CD4-positive, alpha-beta T cell (primary cell): ENCODE data around the gene STIM1. TPM values are rescaled to one million over a fixed set of nuclear protein-coding genes. Genes with fewer than 3 reads are reported as not detected.

Experiments
- ATAC-seq: fragments of 200-7000 bp; cut with Tn5 transposase; one replicate; pipeline ENCODE4 v1.10.0; 2022; ENCODE audit warnings: mild to moderate bottlenecking; ENCODE audit not compliant: poor library complexity
- CTCF ChIA-PET: fragments of 350-600 bp; sonication (Branson Sonifier 250); formaldehyde crosslinking; loops from one replicate; lab custom pipeline; 2021; ENCODE audit warnings: antibody characterized with exemption, inconsistent platforms; lab: Charles Lee
- POLR2A ChIA-PET: fragments of 350-600 bp; sonication (Branson Sonifier 250); formaldehyde crosslinking; loops from one replicate; lab custom pipeline; 2021; ENCODE audit warnings: antibody characterized with exemption, inconsistent platforms; lab: Charles Lee
- DNase-seq, 14 experiments: peaks; one replicate each; pipeline ENCODE4 v3.0.0-alpha.2; 2013 to 2020; ENCODE audit warnings: mixed read lengths in 2 of 14
- H3K27ac ChIP-seq, 2 donors: one replicate each; pipeline versions ENCODE4 v1.5.1 to v1.7.0; 2013; ENCODE audit warnings: low read length in 2 of 2, low read depth in 1 of 2, mild to moderate bottlenecking in 1 of 2
- H3K27me3 ChIP-seq, 2 experiments: 1 replicate in 1 of 2; 2 replicates in 1 of 2; pipeline versions ENCODE4 v1.6.1 to v1.7.0; 2013; ENCODE audit warnings: low read length in 2 of 2, control low read depth in 1 of 2, mild to moderate bottlenecking in 1 of 2, moderate library complexity in 1 of 2; ENCODE audit not compliant: insufficient read depth in 2 of 2, control insufficient read depth in 1 of 2
- H3K36me3 ChIP-seq: one replicate; pipeline ENCODE4 v1.6.1; 2013; ENCODE audit warnings: low read length, control low read depth; ENCODE audit not compliant: insufficient read depth
- H3K4me1 ChIP-seq: one replicate; pipeline ENCODE4 v1.6.1; 2013; ENCODE audit warnings: low read length, control low read depth; ENCODE audit not compliant: insufficient read depth
- H3K4me3 ChIP-seq: one replicate; pipeline ENCODE4 v1.5.1; 2013; ENCODE audit warnings: mild to moderate bottlenecking, low read length, moderate library complexity
- H3K9me3 ChIP-seq, 2 experiments: 1 replicate in 1 of 2; 2 replicates in 1 of 2; pipeline versions ENCODE4 v1.6.1 to v1.7.0; 2013; ENCODE audit warnings: low read length in 2 of 2, mild to moderate bottlenecking in 2 of 2, control low read depth in 1 of 2, moderate library complexity in 1 of 2; ENCODE audit not compliant: control insufficient read depth in 1 of 2, insufficient read depth in 1 of 2
- H3K27ac Mint-ChIP-seq: one replicate; pipeline ENCODE4 v1.8.0; 2020; ENCODE audit warnings: mixed read lengths
- H3K27me3 Mint-ChIP-seq: one replicate; pipeline ENCODE4 v1.8.0; 2021; ENCODE audit warnings: mixed read lengths
- H3K36me3 Mint-ChIP-seq: one replicate; pipeline ENCODE4 v1.8.0; 2021; ENCODE audit warnings: low read depth, mixed read lengths
- H3K4me1 Mint-ChIP-seq: one replicate; pipeline ENCODE4 v1.8.0; 2021; ENCODE audit warnings: low read depth, mixed read lengths
- H3K4me3 Mint-ChIP-seq: one replicate; pipeline ENCODE4 v1.8.0; 2020; ENCODE audit warnings: mild to moderate bottlenecking, mixed read lengths
- H3K9me3 Mint-ChIP-seq: one replicate; pipeline ENCODE4 v1.8.0; 2020; ENCODE audit warnings: mixed read lengths
- intact Hi-C, 2 experiments: fragments of 100-400 bp; cut with DNase I in 1 of 2; cut with micrococcal nuclease in 1 of 2; formaldehyde crosslinking; loops; one replicate each; pipeline versions ENCODE4 v1.15.1 to v1.9.0; 2023 to 2025; cut with DNase I, micrococcal nuclease
- total RNA-seq, 174 experiments: library from RNA in 2 of 174; stranded (reverse) in 2 of 174; gene quantifications; one replicate each; pipeline ENCODE4 v1.2.3 and lab custom pipeline; 2021 to 2026
- TF ChIP-seq, protein P1 (sequence below): fragments of 200-600 bp; IDR thresholded peaks from one replicate; pipeline ENCODE4 v1.8.0; 2022; ENCODE audit warnings: antibody characterized with exemption, mild to moderate bottlenecking

The STIM1 gene
- total RNA-seq, 2 experiments from 2014 or later: 89.0 to 94.9 TPM

DNA sequence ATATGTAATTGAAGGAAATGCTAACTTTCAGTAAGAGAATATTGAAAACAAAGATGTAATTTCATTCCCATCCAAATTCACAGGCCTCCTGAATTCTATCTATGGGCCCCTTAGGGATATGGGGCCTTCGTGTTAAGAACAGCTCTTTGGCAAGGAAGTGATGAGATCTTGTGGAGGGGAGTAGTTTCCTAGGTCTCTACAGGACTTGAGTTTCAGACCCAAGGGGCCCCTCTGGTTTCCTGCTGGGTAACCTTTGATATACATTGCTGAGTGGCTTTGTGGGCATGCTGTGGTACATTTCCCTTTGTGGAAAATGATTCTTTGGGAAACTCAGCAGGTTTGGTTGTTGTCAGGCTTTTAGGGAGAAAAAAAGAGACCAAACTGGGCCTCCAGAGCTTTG, 6.2 kb downstream of the STIM1 start:
- TF ChIP-seq, protein P1, sequence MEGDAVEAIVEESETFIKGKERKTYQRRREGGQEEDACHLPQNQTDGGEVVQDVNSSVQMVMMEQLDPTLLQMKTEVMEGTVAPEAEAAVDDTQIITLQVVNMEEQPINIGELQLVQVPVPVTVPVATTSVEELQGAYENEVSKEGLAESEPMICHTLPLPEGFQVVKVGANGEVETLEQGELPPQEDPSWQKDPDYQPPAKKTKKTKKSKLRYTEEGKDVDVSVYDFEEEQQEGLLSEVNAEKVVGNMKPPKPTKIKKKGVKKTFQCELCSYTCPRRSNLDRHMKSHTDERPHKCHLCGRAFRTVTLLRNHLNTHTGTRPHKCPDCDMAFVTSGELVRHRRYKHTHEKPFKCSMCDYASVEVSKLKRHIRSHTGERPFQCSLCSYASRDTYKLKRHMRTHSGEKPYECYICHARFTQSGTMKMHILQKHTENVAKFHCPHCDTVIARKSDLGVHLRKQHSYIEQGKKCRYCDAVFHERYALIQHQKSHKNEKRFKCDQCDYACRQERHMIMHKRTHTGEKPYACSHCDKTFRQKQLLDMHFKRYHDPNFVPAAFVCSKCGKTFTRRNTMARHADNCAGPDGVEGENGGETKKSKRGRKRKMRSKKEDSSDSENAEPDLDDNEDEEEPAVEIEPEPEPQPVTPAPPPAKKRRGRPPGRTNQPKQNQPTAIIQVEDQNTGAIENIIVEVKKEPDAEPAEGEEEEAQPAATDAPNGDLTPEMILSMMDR: no peak
- Mint-ChIP-seq H3K36me3 (peaks cover 7% of the 10 kb centered on the region), H3K27me3 (no peaks in the 10 kb centered on the region), H3K27ac (peak overlapping the region; percentile 99), H3K9me3 (no peaks in the 10 kb centered on the region), H3K4me1 (peaks cover 90% of the 10 kb centered on the region), H3K4me3 (peak overlapping the region; percentile 82)
- CTCF ChIA-PET: interaction anchor here (1.4 to 4.7 kb wide), 3 partner anchors 12 to 206 kb away, joined by 3 to 21 read pairs (median 3); no protein-coding TSS in a partner anchor
- no peaks in the 10 kb centered on the region for H3K27me3 ChIP-seq
- H3K9me3 ChIP-seq: no peaks in the 10 kb centered on the region
- POLR2A ChIA-PET: interaction anchor here (0.6 to 2.0 kb wide), 5 partner anchors 10 to 211 kb away, joined by 3 to 12 read pairs (median 4); partner anchors contain the start of gene RHOG
- DNase-seq: peak in 2 of 14 experiments; percentile 22 to 41
- H3K4me1 ChIP-seq: peaks cover 90% of the 10 kb centered on the region
- intact Hi-C loops: no loop called here
- ATAC-seq: no peak
- H3K36me3 ChIP-seq: peaks cover 2% of the 10 kb centered on the region
- H3K27ac ChIP-seq: peak overlapping the region in 1 of 2 donors; percentile 36
- peak overlapping the region; percentile 30 for H3K4me3 ChIP-seq

DNA sequence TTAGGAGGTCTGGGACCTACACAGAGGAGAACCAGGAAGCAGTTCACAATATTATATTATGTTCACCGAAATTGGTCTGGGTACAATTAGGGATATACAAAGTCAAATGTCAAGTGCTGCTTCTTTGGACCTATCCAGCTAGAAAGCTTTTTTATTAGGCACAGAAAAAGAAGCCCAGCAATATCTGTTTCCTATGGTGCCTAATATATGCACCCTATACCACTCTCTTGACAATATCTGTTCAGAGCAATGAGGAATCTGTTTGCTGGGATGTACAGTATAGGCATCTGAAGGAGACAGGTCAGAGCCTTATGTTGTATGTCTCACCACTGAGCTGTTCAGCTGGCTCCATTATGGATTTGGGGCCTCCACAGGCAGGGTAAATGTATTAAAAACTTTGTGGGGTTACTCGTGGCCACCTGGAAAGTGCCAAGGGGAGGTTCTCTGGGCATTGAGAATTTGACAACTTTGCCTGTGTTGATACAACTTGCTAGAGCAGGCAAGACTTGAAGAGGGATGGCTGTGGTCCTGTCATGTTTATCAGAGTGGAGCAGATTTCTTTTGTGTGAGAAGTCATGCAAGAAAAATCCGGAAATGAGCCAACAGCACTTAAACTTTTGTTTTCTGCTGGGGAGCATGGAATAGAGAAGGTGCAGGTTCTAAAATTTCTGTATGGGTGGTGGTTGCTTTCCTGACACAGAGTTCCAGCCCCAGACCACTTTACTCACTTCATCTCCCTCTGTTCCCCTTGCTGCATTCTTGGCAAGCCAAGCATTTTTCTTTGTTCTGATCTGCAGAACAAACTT, 10.1 kb downstream of the STIM1 start:
- Histone ChIP-seq H3K27me3 (no peaks in the 10 kb centered on the region), H3K4me3 (no peak overlapping the region), H3K36me3 (peaks cover 2% of the 10 kb centered on the region), H3K4me1 (peaks cover 77% of the 10 kb centered on the region), H3K27ac (peak overlapping the region in 1 of 2 donors; percentile 50), H3K9me3 (no peaks in the 10 kb centered on the region)
- peaks cover 8% of the 10 kb centered on the region for H3K36me3 Mint-ChIP-seq
- TF ChIP-seq, protein P1: no peak
- H3K9me3 Mint-ChIP-seq: no peaks in the 10 kb centered on the region
- peak overlapping the region; percentile 52 for H3K4me3 Mint-ChIP-seq
- H3K4me1 Mint-ChIP-seq: peaks cover 90% of the 10 kb centered on the region
- H3K27me3 Mint-ChIP-seq: no peaks in the 10 kb centered on the region
- ChIA-PET CTCF (interaction anchor here (1.2 to 7.2 kb wide), 3 partner anchors 10 to 206 kb away, joined by 3 to 49 read pairs (median 4); partner anchors contain the start of gene STIM1), POLR2A (interaction anchor here (1.0 to 9.5 kb wide), 3 partner anchors 11 to 24 kb away, joined by 3 to 100 read pairs (median 3); partner anchors contain the start of gene STIM1)
- peak overlapping the region; percentile 90 for H3K27ac Mint-ChIP-seq
- peak; percentile 22 for ATAC-seq
- DNase-seq: peak in 1 of 14 experiments; percentile 36
- intact Hi-C loops: no loop called here

DNA sequence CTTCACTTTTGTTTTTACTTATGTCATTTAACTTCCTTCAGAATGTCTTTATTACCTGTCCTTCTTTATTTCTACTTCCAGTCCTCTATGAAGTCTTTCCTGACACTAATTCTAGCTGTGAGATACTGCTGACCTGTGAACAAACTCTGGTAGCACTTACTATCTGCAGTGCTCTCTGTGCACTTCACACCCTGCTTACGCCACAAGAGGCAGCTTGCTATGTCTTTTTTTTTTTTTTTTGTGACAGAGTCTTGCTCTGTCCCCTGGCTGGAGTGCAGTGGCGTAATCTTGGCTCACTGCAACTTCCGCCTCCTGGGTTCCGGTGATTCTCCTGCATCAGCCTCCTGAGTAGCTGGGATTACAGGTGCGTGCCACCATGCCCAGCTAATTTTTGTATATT, 10.7 kb downstream of the STIM1 start:
- Mint-ChIP-seq H3K27me3 (no peaks in the 10 kb centered on the region), H3K9me3 (no peaks in the 10 kb centered on the region), H3K36me3 (peaks cover 10% of the 10 kb centered on the region), H3K4me3 (peak overlapping the region; percentile 52), H3K27ac (peak overlapping the region; percentile 90), H3K4me1 (peaks cover 88% of the 10 kb centered on the region)
- H3K4me1 ChIP-seq: peaks cover 77% of the 10 kb centered on the region
- DNase-seq (peak in 3 of 14 experiments; percentile 43 to 45 (median 44)), ATAC-seq (peak; percentile 50)
- no peaks in the 10 kb centered on the region for H3K27me3 ChIP-seq
- TF ChIP-seq, protein P1: no peak
- ChIA-PET CTCF (interaction anchor here (1.2 to 7.2 kb wide), 2 partner anchors 11 to 205 kb away, joined by 3 to 49 read pairs; partner anchors contain the start of gene STIM1), POLR2A (interaction anchor here (1.2 to 9.5 kb wide), 2 partner anchors 12 to 17 kb away, joined by 3 to 100 read pairs; partner anchors contain the start of gene STIM1)
- H3K9me3 ChIP-seq: no peaks in the 10 kb centered on the region
- peaks cover 2% of the 10 kb centered on the region for H3K36me3 ChIP-seq
- intact Hi-C loops: no loop called here
- H3K27ac ChIP-seq: no peak overlapping the region
- H3K4me3 ChIP-seq: no peak overlapping the region
